HG03280 (cell line): ENCODE results near the gene CHRND.
"Not testable (repeated sequence)": the region's sequence is repeated elsewhere in the genome, so short reads cannot be mapped to it uniquely, and the experiment has no call there.

ENCODE experiments used
- ATAC-seq: cut with Tn5 transposase; IDR thresholded peaks from one replicate; pipeline ENCODE4 v1.9.1; 2021; ENCODE audit warnings: mild to moderate bottlenecking, moderate library complexity; ENCODE audit not compliant: unreplicated experiment

CHRND gene

GRCh38 chr2:232570481-232570880, 44.5 kb downstream of the CHRND start:
- not testable (repeated sequence) for ATAC-seq

- ATAC-seq: no peak
Measured at GRCh38 chr2:232571026-232571474, 45.1 kb downstream of the CHRND start.

- no peak for ATAC-seq
Measured at GRCh38 chr2:232573042-232573441, 47.1 kb downstream of the CHRND start.

DNA sequence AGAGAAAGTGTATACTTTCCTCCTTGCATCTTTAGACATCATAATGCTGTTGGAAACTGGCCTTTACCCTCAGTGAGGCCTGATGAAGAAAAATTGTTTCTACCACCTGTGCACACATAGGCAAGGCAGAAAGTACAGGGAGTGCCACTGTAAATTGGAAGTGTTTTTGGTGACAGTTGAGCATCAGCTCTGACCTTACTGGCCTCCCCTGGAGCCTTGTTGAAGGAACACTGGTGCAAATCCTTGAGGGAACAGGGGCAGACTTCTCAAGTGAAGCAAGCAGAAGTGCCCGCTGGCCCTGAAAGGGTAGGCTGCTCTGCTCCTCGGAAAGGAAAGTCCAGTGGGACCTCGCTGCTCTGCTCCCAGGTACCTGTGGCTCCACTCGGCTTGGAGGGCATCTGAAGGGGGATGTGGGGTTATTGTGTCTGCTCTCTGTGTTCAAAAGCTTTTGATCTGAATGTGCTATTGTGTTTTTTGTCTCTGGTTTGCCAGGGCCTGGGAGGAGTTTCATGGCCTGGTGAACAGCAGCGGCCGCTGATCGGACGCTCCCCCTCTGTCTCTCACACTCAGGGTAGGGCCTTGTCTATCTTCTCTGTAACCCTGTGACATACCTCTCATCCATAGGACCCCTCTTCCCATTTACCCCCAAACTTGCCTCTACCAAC, 47.9 kb downstream of the CHRND start:
- ATAC-seq: no peak

DNA sequence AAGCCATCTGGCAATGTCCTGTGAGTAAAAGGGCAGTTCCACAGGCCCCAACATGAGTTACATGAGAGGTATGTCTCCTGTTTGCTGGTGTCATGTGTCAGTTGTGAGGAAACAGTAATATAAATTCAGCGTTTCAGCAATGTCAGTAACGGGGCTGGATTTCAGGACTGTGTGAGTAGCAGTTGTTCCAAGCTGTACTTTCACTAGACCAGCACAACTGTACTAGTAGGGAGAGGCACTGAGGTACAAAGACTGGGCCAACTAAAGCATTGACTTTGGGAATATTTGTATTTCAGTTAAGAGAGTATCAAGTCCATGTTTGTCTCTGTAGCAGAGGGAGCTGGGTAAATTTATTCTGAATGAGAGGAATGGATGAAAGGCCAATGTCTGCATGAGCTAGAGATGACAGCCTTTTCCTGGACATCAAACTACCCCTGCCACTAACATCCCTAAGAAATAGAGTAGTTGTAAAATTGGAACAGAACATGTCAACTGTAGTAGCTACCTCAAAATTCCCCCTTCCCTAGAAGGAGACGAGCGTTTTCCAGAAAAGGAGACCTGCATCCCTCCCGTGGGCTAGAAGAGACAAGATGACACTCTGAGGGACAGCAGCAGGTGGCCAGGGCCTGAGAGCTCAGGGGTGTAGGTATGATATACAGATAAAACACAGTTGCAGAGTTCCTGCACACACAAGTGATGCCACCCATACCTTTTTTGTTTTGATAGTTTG, 48.9 kb downstream of the CHRND start:
- no peak for ATAC-seq

DNA sequence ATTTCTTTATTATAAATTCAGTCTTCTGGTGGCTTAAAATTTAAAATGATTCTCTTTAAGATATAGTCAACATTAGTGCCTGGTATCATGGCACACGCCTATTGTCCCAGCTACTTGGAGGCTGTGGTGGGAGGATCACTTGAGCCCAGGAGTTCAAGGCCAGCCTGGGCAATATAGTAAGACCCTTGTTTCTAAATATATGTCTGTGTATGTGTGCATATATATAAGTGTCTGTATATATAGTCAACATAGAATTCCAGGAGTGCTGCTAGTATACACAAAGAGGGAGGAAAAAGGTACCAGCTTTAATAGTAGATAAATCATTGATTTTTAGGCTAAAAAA, 49.4 kb downstream of the CHRND start:
- ATAC-seq: no peak

DNA sequence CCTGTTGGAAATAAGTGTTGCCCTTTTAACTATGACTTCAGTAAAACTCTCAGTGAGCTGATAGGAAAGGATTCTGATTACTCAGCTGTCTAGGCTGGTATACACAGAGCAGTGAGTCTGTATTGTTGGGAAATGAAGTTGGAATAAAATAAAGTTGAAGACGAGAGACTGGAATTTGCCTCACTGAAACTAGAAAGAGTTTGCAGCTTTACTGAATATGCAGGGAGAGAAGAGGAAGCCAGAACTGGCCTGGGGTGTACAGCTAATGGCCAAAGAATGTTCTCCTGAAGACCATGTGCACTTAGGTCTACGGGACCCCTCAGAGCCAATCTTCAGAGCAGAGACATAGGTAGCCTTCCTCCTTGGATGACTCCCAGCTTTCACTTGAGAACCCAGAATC, 51.0 kb downstream of the CHRND start:
- ATAC-seq: no peak

DNA sequence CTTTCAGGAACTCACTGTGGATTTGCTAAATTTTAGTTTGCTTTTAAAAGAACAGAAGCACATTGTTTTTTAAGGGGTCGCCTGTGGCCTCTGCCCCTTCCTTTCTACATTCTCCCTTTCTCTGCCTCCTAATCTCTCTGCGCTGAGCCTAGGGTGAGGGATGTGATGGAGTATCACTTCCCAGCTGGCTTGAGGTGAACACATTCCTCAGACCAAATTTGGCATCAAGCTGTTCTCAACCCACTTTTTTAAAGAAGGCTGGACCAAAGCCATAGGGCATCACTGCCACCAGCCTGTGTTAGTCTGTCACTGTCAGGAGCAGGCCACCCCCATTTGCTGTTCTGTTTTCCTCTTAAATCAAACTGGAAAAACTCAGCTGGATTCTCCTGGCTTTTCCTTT, 51.9 kb downstream of the CHRND start:
- no peak for ATAC-seq

GRCh38 chr2:232578626-232579025, 52.7 kb downstream of the CHRND start:
- ATAC-seq: no peak

- ATAC-seq: no peak
Measured at GRCh38 chr2:232580648-232580981, 54.7 kb downstream of the CHRND start.

GRCh38 chr2:232581725-232582124, 55.8 kb downstream of the CHRND start:
- no peak for ATAC-seq

- ATAC-seq: no peak
Measured at GRCh38 chr2:232584238-232584637, 58.3 kb downstream of the CHRND start.
